NCI-H1105 treated with DMSO at 0.1 percent for 48 hours (cell line): ENCODE results near the gene ESYT1.

Source experiments
- DNase-seq: peaks from one replicate; lab custom pipeline; 2025; lab: John Stamatoyannopoulos, UW

Gene ESYT1

GRCh38 chr12:56127888-56128669 lies at the start of gene ESYT1:
TSS of gene ESYT1 (plus strand) at chr12:56128267. CDS start at chr12:56128320, 53 bp downstream.
- DNase-seq, result peak; percentile 94

GRCh38 chr12:56078427-56078826 lies 49.6 kb upstream of the ESYT1 start:
- DNase-seq, result no peak

GRCh38 chr12:56078931-56079722 lies 48.9 kb upstream of the ESYT1 start:
- peak; percentile 34 for DNase-seq

- DNase-seq, result peak; percentile 46
Observed at GRCh38 chr12:56079723-56080555, 48.1 kb upstream of the ESYT1 start, which contains the start of gene ERBB3. TSS of gene ERBB3 (plus strand) at chr12:56080165. CDS start at chr12:56080301, 136 bp downstream.

GRCh38 chr12:56080556-56081138 lies 47.4 kb upstream of the ESYT1 start:
- DNase-seq, result no peak

- no peak for DNase-seq
Observed at GRCh38 chr12:56081393-56082347, 46.4 kb upstream of the ESYT1 start.

GRCh38 chr12:56082382-56082781 lies 45.7 kb upstream of the ESYT1 start:
- DNase-seq, result no peak

GRCh38 chr12:56082967-56083366 lies 45.1 kb upstream of the ESYT1 start:
- no peak for DNase-seq

GRCh38 chr12:56084958-56085543 lies 43.0 kb upstream of the ESYT1 start:
- no peak for DNase-seq

- DNase-seq, result no peak
Observed at GRCh38 chr12:56086096-56086495, 42.0 kb upstream of the ESYT1 start.

- no peak for DNase-seq
Observed at GRCh38 chr12:56086608-56087007, 41.5 kb upstream of the ESYT1 start.

GRCh38 chr12:56087220-56087619 lies 40.8 kb upstream of the ESYT1 start:
- no peak for DNase-seq

- no peak for DNase-seq
Observed at GRCh38 chr12:56097738-56098137, 30.3 kb upstream of the ESYT1 start.

- DNase-seq, result no peak
Observed at GRCh38 chr12:56098592-56098991, 29.5 kb upstream of the ESYT1 start.

GRCh38 chr12:56099787-56100186 lies 28.3 kb upstream of the ESYT1 start:
- no peak for DNase-seq

GRCh38 chr12:56101045-56101444 lies 27.0 kb upstream of the ESYT1 start:
- DNase-seq, result no peak

GRCh38 chr12:56102683-56103065 lies 25.4 kb upstream of the ESYT1 start:
- no peak for DNase-seq

- DNase-seq, result no peak
Observed at GRCh38 chr12:56103066-56103711, 24.9 kb upstream of the ESYT1 start.

GRCh38 chr12:56103823-56104108 lies 24.3 kb upstream of the ESYT1 start:
- no peak for DNase-seq
